ENCODE measurements around the gene CELF5. TPM values are rescaled to one million over a fixed set of nuclear protein-coding genes. Genes with fewer than 3 reads are reported as not detected.

The CELF5 gene
- total and polyA plus RNA-seq, 7 donors, result under 0.01 to 1.1 (median 0.37) TPM; not detected in 1

- H3K36me3 ChIP-seq, result peaks cover 0 to 28% (median 3%) of the 10 kb centered on the region in 4 donors
These were observed 32.2 kb upstream of the CELF5 start for GRCh38 chr19:3192228-3192635.

GRCh38 chr19:3192684-3193083, 31.8 kb upstream of the CELF5 start:
- intact Hi-C loops (cut with DNase I), result no loop called here
- no peaks in the 10 kb centered on the region for H3K9me3 ChIP-seq
- H3K4me1 ChIP-seq, result peaks cover 0 to 12% (median 8%) of the 10 kb centered on the region in 4 donors
- TF ChIP-seq EP300 (IDR thresholded peaks at IDR 0.05), result no peak
- no peak for TF ChIP-seq POLR2AphosphoS5 (IDR thresholded peaks at IDR 0.05)
- TF ChIP-seq POLR2A (IDR thresholded peaks at IDR 0.05), result no peak
- TF ChIP-seq CTCF (IDR thresholded peaks at IDR 0.05), result no peak
- no peak overlapping the region for H3K27ac ChIP-seq
- H3K36me3 ChIP-seq, result peaks cover 0 to 29% (median 3%) of the 10 kb centered on the region in 4 donors
- H3K27me3 ChIP-seq, result no peaks in the 10 kb centered on the region
- WGBS, 2 donors, result 92 to 96% methylated on average over 14 of the region's 14 CpGs
- H3K4me3 ChIP-seq, result no peak overlapping the region
- DNase-seq, result no peak

More at GRCh38 chr19:3192228-3192635, 32.2 kb upstream of the CELF5 start:
- intact Hi-C loops (cut with DNase I), result no loop called here
- no peak for DNase-seq
- H3K4me3 ChIP-seq, result no peak overlapping the region
- H3K27me3 ChIP-seq, result no peaks in the 10 kb centered on the region
- WGBS, 2 donors, result 95 to 96% methylated on average over 32 of the region's 32 CpGs
- H3K27ac ChIP-seq, result no peak overlapping the region
- TF ChIP-seq POLR2A (IDR thresholded peaks at IDR 0.05), result no peak
- no peak for TF ChIP-seq POLR2AphosphoS5 (IDR thresholded peaks at IDR 0.05)
- peaks cover 0 to 16% (median 12%) of the 10 kb centered on the region in 4 donors for H3K4me1 ChIP-seq
- H3K9me3 ChIP-seq, result no peaks in the 10 kb centered on the region

GRCh38 chr19:3193256-3194105, 31.0 kb upstream of the CELF5 start:
- Histone ChIP-seq H3K4me3 (no peak overlapping the region), H3K36me3 (peaks cover 0 to 30% (median 3%) of the 10 kb centered on the region in 4 donors), H3K9me3 (no peaks in the 10 kb centered on the region), H3K4me1 (peaks cover 0 to 4% (median 1%) of the 10 kb centered on the region in 4 donors), H3K27ac (no peak overlapping the region), H3K27me3 (no peaks in the 10 kb centered on the region)
- intact Hi-C loops (cut with DNase I), result no loop called here
- DNase-seq, result no peak
- TF ChIP-seq CTCF (IDR thresholded peaks at IDR 0.05), result no peak
- TF ChIP-seq EP300 (IDR thresholded peaks at IDR 0.05), result no peak
- TF ChIP-seq POLR2AphosphoS5 (IDR thresholded peaks at IDR 0.05), result no peak
- TF ChIP-seq POLR2A (IDR thresholded peaks at IDR 0.05), result no peak
- 80 to 88% methylated on average over 40 of the region's 40 CpGs for WGBS, 2 donors

GRCh38 chr19:3194106-3195087, 30.1 kb upstream of the CELF5 start:
- TF ChIP-seq POLR2A (IDR thresholded peaks at IDR 0.05) (no peak), EP300 (IDR thresholded peaks at IDR 0.05) (no peak), CTCF (IDR thresholded peaks at IDR 0.05) (no peak), POLR2AphosphoS5 (IDR thresholded peaks at IDR 0.05) (no peak)
- WGBS, 2 donors, result 90 to 91% methylated on average over 17 of the region's 17 CpGs
- Histone ChIP-seq H3K27me3 (no peaks in the 10 kb centered on the region), H3K4me3 (no peak overlapping the region), H3K4me1 (no peaks in the 10 kb centered on the region), H3K36me3 (peaks cover 0 to 38% (median 3%) of the 10 kb centered on the region in 4 donors), H3K9me3 (no peaks in the 10 kb centered on the region), H3K27ac (no peak overlapping the region)
- DNase-seq, result no peak
- intact Hi-C loops (cut with DNase I), result no loop called here

Data from sigmoid colon (tissue), 7 donors.